Measurements from ENCODE around the gene ZNF200. TPM values are rescaled to one million over a fixed set of nuclear protein-coding genes. Genes with fewer than 3 reads are reported as not detected.

The ZNF200 gene
- total and polyA plus RNA-seq, 2 of the 13 experiments (the other 11 are each of a cell fraction or from before 2014, with no cell fraction given), result 3.5 to 16.5 TPM

DNA sequence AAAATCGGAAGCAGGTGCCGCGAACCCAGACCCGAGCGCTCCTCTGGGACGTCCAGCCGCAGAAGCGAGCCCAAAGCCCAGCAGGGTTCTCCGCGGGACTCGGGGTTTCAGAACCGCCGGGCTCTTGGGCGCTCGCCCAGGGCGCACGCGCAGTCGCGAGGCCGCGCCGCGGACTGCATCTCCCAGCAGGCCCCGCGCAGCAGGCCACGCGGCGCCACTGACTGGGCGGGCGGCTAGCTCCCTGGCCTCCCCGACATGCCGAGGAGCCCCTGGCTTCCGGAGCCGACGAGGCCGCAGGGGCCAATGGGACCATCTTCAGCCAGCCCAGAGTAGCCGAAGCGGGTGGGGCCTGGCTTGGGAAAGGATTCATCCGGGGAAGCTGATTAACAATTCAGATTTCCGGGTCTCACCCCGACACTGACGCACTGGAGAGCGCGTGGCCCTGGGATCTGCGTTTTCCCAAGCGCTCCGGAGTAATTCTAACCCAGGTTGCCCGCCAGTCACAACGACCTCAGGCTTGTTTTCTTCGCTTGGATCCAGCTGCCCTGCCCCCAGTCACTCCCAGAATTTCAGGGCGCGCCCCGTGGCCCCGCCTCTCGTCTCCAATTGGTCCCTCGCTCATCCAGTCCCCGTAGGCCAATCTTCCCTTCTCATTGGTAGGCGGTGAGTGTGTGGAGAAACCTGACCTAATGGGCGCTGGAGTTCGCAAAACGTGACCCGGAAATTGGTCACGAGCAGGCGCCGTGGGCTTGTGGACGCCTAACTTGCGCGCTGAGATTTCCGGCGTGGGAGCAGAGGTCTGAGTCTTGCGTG lies 48.0 kb upstream of the ZNF200 start, which contains the start of gene ZNF263 (continued):
- TF ChIP-seq GATAD1 (CRISPR knock-in tag; IDR thresholded peaks at IDR 0.05) (peak; percentile 97), PITX1 (CRISPR knock-in tag; IDR thresholded peaks at IDR 0.05) (no peak), NR2C2 (CRISPR knock-in tag; IDR thresholded peaks at IDR 0.05; ENCODE audit: borderline replicate concordance) (peak; percentile 98), EZH2 (conservative IDR thresholded peaks at IDR 0.05; ENCODE audit: low read depth, low read length) (no peak), NFKB2 (CRISPR knock-in tag; IDR thresholded peaks at IDR 0.05; ENCODE audit: borderline replicate concordance) (peak; percentile 78; the same call in 1 of the 2 replicates), AGO1 (IDR thresholded peaks at IDR 0.05; ENCODE audit: low read depth, low read length, poor library complexity, severe bottlenecking) (peak; percentile 33), YEATS4 (CRISPR knock-in tag; IDR thresholded peaks at IDR 0.05; ENCODE audit: borderline replicate concordance) (peak; percentile 96), ZNF788 (CRISPR knock-in tag; IDR thresholded peaks at IDR 0.05; ENCODE audit: borderline replicate concordance) (peak; percentile 33; the same call in 1 of the 2 replicates), HDAC2 (CRISPR knock-in tag; IDR thresholded peaks at IDR 0.05) (peak; percentile 56; the same call in 1 of the 2 replicates), MIXL1 (CRISPR knock-in tag; IDR thresholded peaks at IDR 0.05) (peak; percentile 40), SMAD9 (CRISPR knock-in tag; IDR thresholded peaks at IDR 0.05) (no peak), ELF3 (CRISPR knock-in tag; IDR thresholded peaks at IDR 0.05) (peak; percentile 74), ATF7 (IDR thresholded peaks at IDR 0.05) (no peak), ATF7 (CRISPR knock-in tag; IDR thresholded peaks at IDR 0.05) (0 out of 2 replicates have a peak, but pooled peaks have one; percentile 65), TBX3 (IDR thresholded peaks at IDR 0.05; ENCODE audit: borderline replicate concordance) (peak; percentile 22; the same call in 1 of the 2 replicates), TEAD3 (CRISPR knock-in tag; optimal IDR thresholded peaks at IDR 0.05; ENCODE audit: borderline replicate concordance) (peak; percentile 57), KDM2A (CRISPR knock-in tag; IDR thresholded peaks at IDR 0.05; ENCODE audit: borderline replicate concordance, low read depth) (peak; percentile 87)
- TF ChIP-seq, protein P1, sequence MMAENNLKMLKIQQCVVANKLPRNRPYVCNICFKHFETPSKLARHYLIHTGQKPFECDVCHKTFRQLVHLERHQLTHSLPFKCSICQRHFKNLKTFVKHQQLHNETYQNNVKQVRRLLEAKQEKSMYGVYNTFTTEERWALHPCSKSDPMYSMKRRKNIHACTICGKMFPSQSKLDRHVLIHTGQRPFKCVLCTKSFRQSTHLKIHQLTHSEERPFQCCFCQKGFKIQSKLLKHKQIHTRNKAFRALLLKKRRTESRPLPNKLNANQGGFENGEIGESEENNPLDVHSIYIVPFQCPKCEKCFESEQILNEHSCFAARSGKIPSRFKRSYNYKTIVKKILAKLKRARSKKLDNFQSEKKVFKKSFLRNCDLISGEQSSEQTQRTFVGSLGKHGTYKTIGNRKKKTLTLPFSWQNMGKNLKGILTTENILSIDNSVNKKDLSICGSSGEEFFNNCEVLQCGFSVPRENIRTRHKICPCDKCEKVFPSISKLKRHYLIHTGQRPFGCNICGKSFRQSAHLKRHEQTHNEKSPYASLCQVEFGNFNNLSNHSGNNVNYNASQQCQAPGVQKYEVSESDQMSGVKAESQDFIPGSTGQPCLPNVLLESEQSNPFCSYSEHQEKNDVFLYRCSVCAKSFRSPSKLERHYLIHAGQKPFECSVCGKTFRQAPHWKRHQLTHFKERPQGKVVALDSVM (CRISPR knock-in tag; IDR thresholded peaks at IDR 0.05), result peak; percentile 35; the same call in 1 of the 2 replicates
- TF ChIP-seq, protein P2, sequence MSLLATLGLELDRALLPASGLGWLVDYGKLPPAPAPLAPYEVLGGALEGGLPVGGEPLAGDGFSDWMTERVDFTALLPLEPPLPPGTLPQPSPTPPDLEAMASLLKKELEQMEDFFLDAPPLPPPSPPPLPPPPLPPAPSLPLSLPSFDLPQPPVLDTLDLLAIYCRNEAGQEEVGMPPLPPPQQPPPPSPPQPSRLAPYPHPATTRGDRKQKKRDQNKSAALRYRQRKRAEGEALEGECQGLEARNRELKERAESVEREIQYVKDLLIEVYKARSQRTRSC (CRISPR knock-in tag; IDR thresholded peaks at IDR 0.05; ENCODE audit: low read depth), result no peak
- TF ChIP-seq, protein P3, sequence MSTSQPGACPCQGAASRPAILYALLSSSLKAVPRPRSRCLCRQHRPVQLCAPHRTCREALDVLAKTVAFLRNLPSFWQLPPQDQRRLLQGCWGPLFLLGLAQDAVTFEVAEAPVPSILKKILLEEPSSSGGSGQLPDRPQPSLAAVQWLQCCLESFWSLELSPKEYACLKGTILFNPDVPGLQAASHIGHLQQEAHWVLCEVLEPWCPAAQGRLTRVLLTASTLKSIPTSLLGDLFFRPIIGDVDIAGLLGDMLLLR (CRISPR knock-in tag; IDR thresholded peaks at IDR 0.05), result peak; percentile 86
- TF ChIP-seq, protein P4, sequence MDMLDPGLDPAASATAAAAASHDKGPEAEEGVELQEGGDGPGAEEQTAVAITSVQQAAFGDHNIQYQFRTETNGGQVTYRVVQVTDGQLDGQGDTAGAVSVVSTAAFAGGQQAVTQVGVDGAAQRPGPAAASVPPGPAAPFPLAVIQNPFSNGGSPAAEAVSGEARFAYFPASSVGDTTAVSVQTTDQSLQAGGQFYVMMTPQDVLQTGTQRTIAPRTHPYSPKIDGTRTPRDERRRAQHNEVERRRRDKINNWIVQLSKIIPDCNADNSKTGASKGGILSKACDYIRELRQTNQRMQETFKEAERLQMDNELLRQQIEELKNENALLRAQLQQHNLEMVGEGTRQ (IDR thresholded peaks at IDR 0.05; ENCODE audit: low read depth, low read length), result peak; percentile 83
- TF ChIP-seq, protein P4 (CRISPR knock-in tag; IDR thresholded peaks at IDR 0.05; ENCODE audit: borderline replicate concordance), result peak; percentile 87; the same call in 1 of the 2 replicates
- TF ChIP-seq, protein P5, sequence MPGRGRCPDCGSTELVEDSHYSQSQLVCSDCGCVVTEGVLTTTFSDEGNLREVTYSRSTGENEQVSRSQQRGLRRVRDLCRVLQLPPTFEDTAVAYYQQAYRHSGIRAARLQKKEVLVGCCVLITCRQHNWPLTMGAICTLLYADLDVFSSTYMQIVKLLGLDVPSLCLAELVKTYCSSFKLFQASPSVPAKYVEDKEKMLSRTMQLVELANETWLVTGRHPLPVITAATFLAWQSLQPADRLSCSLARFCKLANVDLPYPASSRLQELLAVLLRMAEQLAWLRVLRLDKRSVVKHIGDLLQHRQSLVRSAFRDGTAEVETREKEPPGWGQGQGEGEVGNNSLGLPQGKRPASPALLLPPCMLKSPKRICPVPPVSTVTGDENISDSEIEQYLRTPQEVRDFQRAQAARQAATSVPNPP (CRISPR knock-in tag; IDR thresholded peaks at IDR 0.05), result peak; percentile 72; the same call in 1 of the 2 replicates

Data from HepG2 (cell line).